Trophoblast cell (in vitro differentiated cells and primary cell): ENCODE measurements around the gene OXNAD1.

Experiments used
- DNase-seq, 2 donors: peaks; one replicate each; pipeline ENCODE4 v3.0.0-alpha.2; 2016
- H2AFZ ChIP-seq: 2 replicates; pipeline ENCODE4 v1.6.1; 2013; ENCODE audit warnings: low read length, moderate library complexity, mild to moderate bottlenecking; ENCODE audit not compliant: insufficient read depth, poor library complexity
- H2AK5ac ChIP-seq: 2 replicates; pipeline ENCODE4 v1.6.1; 2013; ENCODE audit warnings: mild to moderate bottlenecking, low read length
- H2BK120ac ChIP-seq: 2 replicates; pipeline ENCODE4 v1.6.1; 2013; ENCODE audit warnings: low read length, mild to moderate bottlenecking, moderate library complexity; ENCODE audit not compliant: insufficient read depth, poor library complexity
- H2BK12ac ChIP-seq: 2 replicates; pipeline ENCODE4 v1.6.1; 2013; ENCODE audit warnings: mild to moderate bottlenecking, low read length, moderate library complexity
- H2BK5ac ChIP-seq: 2 replicates; pipeline ENCODE4 v1.6.1; 2013; ENCODE audit warnings: low read length, low read depth, moderate library complexity, mild to moderate bottlenecking; ENCODE audit not compliant: poor library complexity
- H3K14ac ChIP-seq: 2 replicates; pipeline ENCODE4 v1.6.1; 2013; ENCODE audit warnings: mild to moderate bottlenecking, low read length
- H3K18ac ChIP-seq: 2 replicates; pipeline ENCODE4 v1.6.1; 2013; ENCODE audit warnings: mild to moderate bottlenecking, low read length
- H3K23ac ChIP-seq: 2 replicates; pipeline ENCODE4 v1.6.1; 2013; ENCODE audit warnings: low read length
- H3K27ac ChIP-seq: 2 replicates; pipeline ENCODE4 v1.5.1; 2013; ENCODE audit warnings: low read depth, mild to moderate bottlenecking, inconsistent platforms, low read length, moderate library complexity
- H3K27me3 ChIP-seq: 2 replicates; pipeline ENCODE4 v1.6.1; 2013; ENCODE audit warnings: inconsistent platforms, mild to moderate bottlenecking, low read length, moderate library complexity; ENCODE audit not compliant: insufficient read depth
- H3K36me3 ChIP-seq, 2 experiments: 1 replicate in 1 of 2; 2 replicates in 1 of 2; pipeline ENCODE4 v1.6.1; 2013; ENCODE audit warnings: low read length in 2 of 2, mild to moderate bottlenecking in 2 of 2, moderate library complexity in 1 of 2; ENCODE audit not compliant: insufficient read depth in 2 of 2, control insufficient read depth in 1 of 2
- H3K4ac ChIP-seq: 2 replicates; pipeline ENCODE4 v1.6.1; 2013; ENCODE audit warnings: low read depth, mild to moderate bottlenecking, low read length, moderate library complexity
- H3K4me1 ChIP-seq, 2 experiments: 1 replicate in 1 of 2; 2 replicates in 1 of 2; pipeline ENCODE4 v1.6.1; 2013; ENCODE audit warnings: low read length in 2 of 2, mild to moderate bottlenecking in 2 of 2, moderate library complexity in 1 of 2; ENCODE audit not compliant: insufficient read depth in 2 of 2, control insufficient read depth in 1 of 2
- H3K4me2 ChIP-seq: 2 replicates; pipeline ENCODE4 v1.6.1; 2013; ENCODE audit warnings: inconsistent platforms, mild to moderate bottlenecking, low read length, moderate library complexity
- H3K4me3 ChIP-seq: 2 replicates; pipeline ENCODE4 v1.5.1; 2013; ENCODE audit warnings: mild to moderate bottlenecking, low read depth, low read length, inconsistent platforms
- H3K79me1 ChIP-seq: one replicate; pipeline ENCODE4 v1.6.1; 2013; ENCODE audit warnings: low read length
- H3K79me2 ChIP-seq: 2 replicates; pipeline ENCODE4 v1.6.1; 2013; ENCODE audit warnings: low read length, mild to moderate bottlenecking; ENCODE audit not compliant: control insufficient read depth, insufficient read depth, poor library complexity
- H3K9ac ChIP-seq: 2 replicates; pipeline ENCODE4 v1.6.1; 2013; ENCODE audit warnings: mild to moderate bottlenecking, low read length
- H3K9me3 ChIP-seq: 2 replicates; pipeline ENCODE4 v1.6.1; 2013; ENCODE audit warnings: low read depth, mild to moderate bottlenecking, control low read depth, inconsistent platforms, low read length; ENCODE audit not compliant: insufficient read depth
- H4K12ac ChIP-seq: 2 replicates; pipeline ENCODE4 v1.6.1; 2013; ENCODE audit warnings: low read depth, mild to moderate bottlenecking, low read length, moderate library complexity
- H4K8ac ChIP-seq: 2 replicates; pipeline ENCODE4 v1.6.1; 2013; ENCODE audit warnings: low read depth, mild to moderate bottlenecking, low read length, moderate library complexity
- H4K91ac ChIP-seq: one replicate; pipeline ENCODE4 v1.6.1; 2013; ENCODE audit warnings: low read depth, mild to moderate bottlenecking, low read length, moderate library complexity
- WGBS: extraction: QIAGEN DNeasy Blood & Tissue Kit; methylation state at CpG from one replicate; pipeline ENCODE4 v1.1.7; 2013; ENCODE audit warnings: missing lambda C conversion rate; ENCODE audit not compliant: insufficient read length, insufficient coverage; ENCODE audit errors: extremely low coverage; 5-methylcytosine and 5-hydroxymethylcytosine counted together

The OXNAD1 gene

GRCh38 chr3:16233806-16234205 is 31.2 kb upstream of the OXNAD1 start:
- Histone ChIP-seq H2BK5ac (no peak overlapping the region), H3K79me2 (no peaks in the 10 kb centered on the region), H3K4ac (no peak overlapping the region), H4K8ac (no peak overlapping the region), H3K14ac (no peak overlapping the region), H3K9ac (no peak overlapping the region), H3K4me2 (no peak overlapping the region), H2BK12ac (no peak overlapping the region), H2AK5ac (no peak overlapping the region), H2AFZ (no peak overlapping the region), H3K9me3 (no peaks in the 10 kb centered on the region), H3K36me3 (no peaks in the 10 kb centered on the region), H3K4me1 (no peaks in the 10 kb centered on the region), H3K27ac (no peak overlapping the region), H4K12ac (no peak overlapping the region), H4K91ac (no peak overlapping the region), H2BK120ac (no peak overlapping the region), H3K79me1 (no peaks in the 10 kb centered on the region), H3K4me3 (no peak overlapping the region), H3K23ac (no peak overlapping the region), H3K27me3 (no peaks in the 10 kb centered on the region), H3K18ac (no peak overlapping the region)
- WGBS, result no CpG with 5 or more reads among the region's 1 CpG
- no peak for DNase-seq

GRCh38 chr3:16234281-16234680 is 30.7 kb upstream of the OXNAD1 start:
- Histone ChIP-seq H3K4me1 (no peaks in the 10 kb centered on the region), H2BK5ac (no peak overlapping the region), H3K36me3 (no peaks in the 10 kb centered on the region), H3K4me3 (no peak overlapping the region), H2BK12ac (no peak overlapping the region), H3K18ac (no peak overlapping the region), H3K4ac (no peak overlapping the region), H4K8ac (no peak overlapping the region), H3K27ac (no peak overlapping the region), H3K23ac (no peak overlapping the region), H3K79me1 (no peaks in the 10 kb centered on the region), H3K4me2 (no peak overlapping the region), H3K14ac (no peak overlapping the region), H3K9ac (no peak overlapping the region), H4K91ac (no peak overlapping the region), H3K79me2 (no peaks in the 10 kb centered on the region), H2AFZ (no peak overlapping the region), H3K9me3 (no peaks in the 10 kb centered on the region), H2AK5ac (no peak overlapping the region), H2BK120ac (no peak overlapping the region), H4K12ac (no peak overlapping the region), H3K27me3 (no peaks in the 10 kb centered on the region)
- no CpG with 5 or more reads among the region's 2 CpGs for WGBS
- no peak for DNase-seq

- no peak overlapping the region for H3K9ac ChIP-seq
- H3K36me3 ChIP-seq, result no peaks in the 10 kb centered on the region
- H2BK12ac ChIP-seq, result no peak overlapping the region
- no peaks in the 10 kb centered on the region for H3K27me3 ChIP-seq
- no peak overlapping the region for H3K23ac ChIP-seq
- no peak overlapping the region for H4K12ac ChIP-seq
- no CpG with 5 or more reads among the region's 4 CpGs for WGBS
- no peak overlapping the region for H3K4me3 ChIP-seq
- no peak overlapping the region for H3K4ac ChIP-seq
- no peaks in the 10 kb centered on the region for H3K79me1 ChIP-seq
- H3K18ac ChIP-seq, result no peak overlapping the region
- H3K4me2 ChIP-seq, result no peak overlapping the region
- no peaks in the 10 kb centered on the region for H3K9me3 ChIP-seq
- no peak overlapping the region for H2AK5ac ChIP-seq
- H4K91ac ChIP-seq, result no peak overlapping the region
- no peaks in the 10 kb centered on the region for H3K4me1 ChIP-seq
- no peak overlapping the region for H2BK5ac ChIP-seq
- H3K27ac ChIP-seq, result no peak overlapping the region
- H2BK120ac ChIP-seq, result no peak overlapping the region
- no peak overlapping the region for H3K14ac ChIP-seq
- H3K79me2 ChIP-seq, result no peaks in the 10 kb centered on the region
- no peak overlapping the region for H4K8ac ChIP-seq
- no peak overlapping the region for H2AFZ ChIP-seq
- DNase-seq, result no peak
These were observed 28.9 kb upstream of the OXNAD1 start for GRCh38 chr3:16236030-16236639.

DNA sequence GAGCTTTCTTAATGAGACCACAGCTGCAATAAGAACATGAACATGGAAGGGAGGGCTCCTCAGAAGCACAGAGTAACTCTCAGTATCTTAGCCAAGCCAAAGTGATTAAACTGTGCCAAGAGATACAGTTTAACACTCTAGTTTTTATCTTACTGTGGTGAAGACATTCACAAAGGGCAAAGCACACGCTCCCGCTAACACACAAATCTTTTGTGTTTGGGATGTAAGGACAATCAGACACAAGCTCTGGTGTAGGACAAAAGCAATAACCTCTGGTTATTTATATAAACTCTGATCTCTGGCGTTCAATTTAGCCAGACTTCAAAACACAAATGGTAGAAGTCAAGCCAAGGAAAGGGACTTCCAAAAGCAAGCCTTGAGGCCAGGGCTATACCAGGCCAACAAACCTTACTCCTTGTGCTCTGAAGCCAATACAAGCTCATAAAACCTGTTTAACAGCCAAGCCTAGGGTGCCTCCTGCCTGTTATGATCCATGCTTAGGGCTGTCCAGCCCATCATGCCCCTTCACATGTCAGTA is 28.1 kb upstream of the OXNAD1 start:
- Histone ChIP-seq H3K79me2 (no peaks in the 10 kb centered on the region), H4K91ac (no peak overlapping the region), H2BK5ac (no peak overlapping the region), H3K9ac (no peak overlapping the region), H3K27me3 (no peaks in the 10 kb centered on the region), H3K79me1 (no peaks in the 10 kb centered on the region), H3K36me3 (no peaks in the 10 kb centered on the region), H3K18ac (no peak overlapping the region), H2BK12ac (no peak overlapping the region), H3K4ac (no peak overlapping the region), H3K9me3 (no peaks in the 10 kb centered on the region), H3K4me3 (no peak overlapping the region), H3K14ac (no peak overlapping the region), H4K8ac (no peak overlapping the region), H2AK5ac (no peak overlapping the region), H3K23ac (no peak overlapping the region), H3K27ac (no peak overlapping the region), H2BK120ac (no peak overlapping the region), H3K4me1 (no peaks in the 10 kb centered on the region), H2AFZ (no peak overlapping the region), H3K4me2 (no peak overlapping the region), H4K12ac (no peak overlapping the region)
- no CpG with 5 or more reads among the region's 3 CpGs for WGBS
- no peak for DNase-seq
